Heart left ventricle (tissue), 16 donors: Measurements from ENCODE around the gene MAP4K4. TPM values are rescaled to one million over a fixed set of nuclear protein-coding genes. Genes with fewer than 3 reads are reported as not detected.

ENCODE experiments used
- ATAC-seq, 4 donors: fragments of 200-7000 bp; cut with Tn5 transposase; one replicate each; pipeline ENCODE4 v1.9.1; 2020 to 2022; ENCODE audit warnings: moderate library complexity in 4 of 4, mild to moderate bottlenecking in 3 of 4, moderate number of reproducible peaks in 1 of 4
- DNase-seq, 5 donors: peaks; one replicate each; pipeline ENCODE4 v3.0.0-alpha.2; 2020
- H3K27ac ChIP-seq, 12 donors: fragments of 200-600 bp; sonication (generic) in 4 of 12; one replicate each; pipeline versions ENCODE4 v1.5.0 to v1.8.0; 2016 to 2022; ENCODE audit warnings: mild to moderate bottlenecking in 2 of 12
- H3K27me3 ChIP-seq, 9 donors: fragments of 200-600 bp; sonication (generic) in 2 of 9; one replicate each; pipeline versions ENCODE4 v1.5.1 to v1.8.0; 2016 to 2022; ENCODE audit warnings: mild to moderate bottlenecking in 3 of 9
- H3K36me3 ChIP-seq, 9 donors: fragments of 200-600 bp; sonication (generic) in 2 of 9; one replicate each; pipeline versions ENCODE4 v1.5.0 to v1.8.0; 2018 to 2022; ENCODE audit warnings: mild to moderate bottlenecking in 2 of 9
- H3K4me1 ChIP-seq, 12 donors: fragments of 200-600 bp; sonication (generic) in 4 of 12; one replicate each; pipeline versions ENCODE4 v1.5.0 to v1.8.0; 2016 to 2022; ENCODE audit warnings: mild to moderate bottlenecking in 3 of 12
- H3K4me3 ChIP-seq, 12 donors: fragments of 200-600 bp; sonication (generic) in 4 of 12; one replicate each; pipeline versions ENCODE4 v1.5.0 to v1.8.0; 2017 to 2022; ENCODE audit warnings: mild to moderate bottlenecking in 9 of 12, moderate library complexity in 4 of 12
- H3K9me3 ChIP-seq, 12 donors: fragments of 200-600 bp; sonication (generic) in 4 of 12; one replicate each; pipeline versions ENCODE4 v1.5.0 to v1.8.0; 2016 to 2022; ENCODE audit warnings: mild to moderate bottlenecking in 1 of 12
- POLR2A ChIP-seq, 2 donors: fragments of 450-650 bp; IDR thresholded peaks; one replicate each; pipeline ENCODE4 v1.6.1; 2017; ENCODE audit warnings: antibody characterized with exemption in 2 of 2, mild to moderate bottlenecking in 2 of 2, moderate library complexity in 2 of 2
- WGBS, 4 donors: extraction: QIAGEN DNeasy Blood & Tissue Kit in 2 of 4; methylation state at CpG; one replicate each; pipeline versions ENCODE4 v1.1.5 to v1.1.7; 2013 to 2018; 5-methylcytosine and 5-hydroxymethylcytosine counted together
- intact Hi-C, 10 donors: fragments of 100-400 bp; cut with DNase I; formaldehyde crosslinking; loops; one replicate each; pipeline versions ENCODE4 v1.11.1 to v1.14.2; 2022
- polyA plus RNA-seq, 2 donors: library from polyadenylated mRNA; stranded (reverse); fragments of 200-250 nt; gene quantifications; one replicate each; pipeline ENCODE4 v1.2.3, GENCODE V29; 2013
- total RNA-seq, 9 donors: library from RNA; depleted of rRNA in 2 of 9; stranded (reverse); fragments of >200 nt in 2 of 9; fragmentation: NEBNext Ultra II Directional in 3 of 9; extraction: Animal tissue kit (Norgen Biotek cat#: 25700) in 3 of 9; gene quantifications; one replicate each; pipeline versions ENCODE4 v1.1.0 to v1.2.4, GENCODE V29; 2016 to 2023
- TF ChIP-seq, protein P1 (sequence below), 12 donors: fragments of 200-600 bp; sonication (generic) in 4 of 12; IDR thresholded peaks; one replicate each; pipeline versions ENCODE4 v1.5.0 to v1.8.0; 2018 to 2022; ENCODE audit warnings: antibody characterized with exemption in 12 of 12, mild to moderate bottlenecking in 5 of 12
- donor health status: ischemic (EF 13 %, LVEDD 7.1; RV severe dilation, severe dysfunction).
- donor health status: healthy with polysubstance abuse.
- donor health status: DM: no; HTN: yes; CAD: no.
- donor health status: DM: no; HTN: no; CAD: no.
- donor health status: ischemic (EF 25% LVEDD 6.9; RV normal size, moderate dysfunction).
- donor health status: ischemic (EF 25% LVEDD 5.7; RV mildly dilated, moderate dysfunction).
- donor health status: healthy.
- donor health status: DM: yes; HTN: yes; CAD: no.
- donor health status: ischemic (EF 35%, LVEDD 5.7; RV mildly dilated, moderate dysfunction).
- donor health status: nonischemic (EF 11% LVEDD 7.7; RV severe dilation, severe dysfunction).
- donor health status: DM: yes; HTN: yes; CAD: no.
- donor health status: PGD.
- donor health status: ischemic (EF 29% LVEDD 5.4; RV normal size, mild dysfunction).
- donor health status: nonischemic (EF 23%, LVEDD 6.1; RV moderate dilation, normal function).

The MAP4K4 gene
- total and polyA plus RNA-seq, 11 donors, result 52.7 to 192 (median 114) TPM

DNA sequence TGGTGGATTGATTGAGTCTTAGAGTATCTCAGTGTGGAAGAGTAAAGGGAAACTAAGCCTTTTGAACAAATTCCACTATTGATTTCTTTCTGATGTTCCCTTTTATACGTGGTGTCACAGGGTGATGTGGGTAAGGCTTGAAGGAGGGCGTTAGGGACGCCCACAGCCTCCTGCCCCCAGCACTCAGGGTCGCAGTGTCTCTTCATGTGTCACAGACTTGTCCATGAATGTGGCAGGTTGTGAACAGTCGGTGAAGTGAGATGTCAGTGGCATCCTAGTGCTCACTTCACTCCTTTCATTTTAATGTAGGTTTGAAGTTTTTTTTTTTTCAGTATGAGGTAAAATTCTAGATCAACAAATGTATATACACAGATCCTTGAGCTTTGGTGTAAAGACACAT is 171.0 kb downstream of the MAP4K4 start:
- no peak for ATAC-seq
- 76 to 90% (median 82%) methylated on average over 5 of the region's 5 CpGs for WGBS, 4 donors
- H3K9me3 ChIP-seq, result no peaks in the 10 kb centered on the region
- no peaks in the 10 kb centered on the region for H3K27me3 ChIP-seq
- no peak for TF ChIP-seq POLR2A (IDR thresholded peaks at IDR 0.05)
- TF ChIP-seq, protein P1, sequence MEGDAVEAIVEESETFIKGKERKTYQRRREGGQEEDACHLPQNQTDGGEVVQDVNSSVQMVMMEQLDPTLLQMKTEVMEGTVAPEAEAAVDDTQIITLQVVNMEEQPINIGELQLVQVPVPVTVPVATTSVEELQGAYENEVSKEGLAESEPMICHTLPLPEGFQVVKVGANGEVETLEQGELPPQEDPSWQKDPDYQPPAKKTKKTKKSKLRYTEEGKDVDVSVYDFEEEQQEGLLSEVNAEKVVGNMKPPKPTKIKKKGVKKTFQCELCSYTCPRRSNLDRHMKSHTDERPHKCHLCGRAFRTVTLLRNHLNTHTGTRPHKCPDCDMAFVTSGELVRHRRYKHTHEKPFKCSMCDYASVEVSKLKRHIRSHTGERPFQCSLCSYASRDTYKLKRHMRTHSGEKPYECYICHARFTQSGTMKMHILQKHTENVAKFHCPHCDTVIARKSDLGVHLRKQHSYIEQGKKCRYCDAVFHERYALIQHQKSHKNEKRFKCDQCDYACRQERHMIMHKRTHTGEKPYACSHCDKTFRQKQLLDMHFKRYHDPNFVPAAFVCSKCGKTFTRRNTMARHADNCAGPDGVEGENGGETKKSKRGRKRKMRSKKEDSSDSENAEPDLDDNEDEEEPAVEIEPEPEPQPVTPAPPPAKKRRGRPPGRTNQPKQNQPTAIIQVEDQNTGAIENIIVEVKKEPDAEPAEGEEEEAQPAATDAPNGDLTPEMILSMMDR (IDR thresholded peaks at IDR 0.05), result no peak
- H3K27ac ChIP-seq, result no peak overlapping the region
- peaks cover 0 to 100% (median 98%) of the 10 kb centered on the region in 9 donors for H3K36me3 ChIP-seq
- intact Hi-C loops, result loop anchor here in 1 of 10 donors (10.0 kb wide), 1 partner anchor 486 kb away; the partner anchor contains the start of gene IL18R1
- H3K4me1 ChIP-seq, result peaks cover 0 to 16% (median 5%) of the 10 kb centered on the region in 12 donors
- no peak overlapping the region for H3K4me3 ChIP-seq
- DNase-seq, result no peak

- H3K9me3 ChIP-seq, result no peaks in the 10 kb centered on the region
- peaks cover 0 to 13% (median 3%) of the 10 kb centered on the region in 12 donors for H3K4me1 ChIP-seq
- ATAC-seq (no peak), DNase-seq (no peak)
- intact Hi-C loops, result loop anchor here in 1 of 10 donors (10.0 kb wide), 1 partner anchor 485 kb away; the partner anchor contains the start of gene IL18R1
- H3K36me3 ChIP-seq, result peaks cover 0 to 100% (median 100%) of the 10 kb centered on the region in 9 donors
- no peak overlapping the region for H3K4me3 ChIP-seq
- TF ChIP-seq POLR2A (IDR thresholded peaks at IDR 0.05), result no peak
- TF ChIP-seq, protein P1 (IDR thresholded peaks at IDR 0.05), result no peak
- no peaks in the 10 kb centered on the region for H3K27me3 ChIP-seq
- 91 to 96% (median 93%) methylated on average over 15 of the region's 15 CpGs for WGBS, 4 donors
- H3K27ac ChIP-seq, result no peak overlapping the region
Observed at GRCh38 chr2:101869527-101869926, 172.0 kb downstream of the MAP4K4 start.

DNA sequence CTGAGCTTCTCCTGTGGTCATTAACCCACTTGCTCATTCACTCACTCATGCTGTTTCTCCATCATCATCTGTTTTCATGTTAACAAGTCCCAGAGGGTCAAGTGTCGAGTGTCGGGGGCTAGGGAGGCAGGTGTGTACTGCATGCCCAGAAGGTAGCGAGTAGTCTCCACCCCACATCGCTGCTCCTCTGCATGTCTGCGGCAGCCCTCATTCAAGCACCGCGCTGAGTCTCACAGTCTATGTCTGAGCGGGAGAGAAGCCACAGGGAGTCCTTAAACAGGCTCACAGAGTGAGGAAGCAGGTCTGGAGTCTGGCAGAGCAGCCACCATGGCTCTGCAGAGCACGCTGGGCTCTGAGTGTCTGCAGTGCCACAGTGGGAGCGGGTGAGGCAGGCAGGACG is 172.9 kb downstream of the MAP4K4 start:
- no peaks in the 10 kb centered on the region for H3K9me3 ChIP-seq
- H3K36me3 ChIP-seq, result peaks cover 0 to 100% (median 100%) of the 10 kb centered on the region in 9 donors
- 90 to 97% (median 95%) methylated on average over 11 of the region's 11 CpGs for WGBS, 4 donors
- no peak overlapping the region for H3K27ac ChIP-seq
- H3K4me1 ChIP-seq, result peaks cover 0 to 7% (median 0%) of the 10 kb centered on the region in 12 donors
- ATAC-seq (no peak), DNase-seq (no peak)
- no peak overlapping the region for H3K4me3 ChIP-seq
- TF ChIP-seq POLR2A (IDR thresholded peaks at IDR 0.05), result no peak
- TF ChIP-seq, protein P1 (IDR thresholded peaks at IDR 0.05), result no peak
- H3K27me3 ChIP-seq, result no peaks in the 10 kb centered on the region
- intact Hi-C loops, result no loop called here

DNA sequence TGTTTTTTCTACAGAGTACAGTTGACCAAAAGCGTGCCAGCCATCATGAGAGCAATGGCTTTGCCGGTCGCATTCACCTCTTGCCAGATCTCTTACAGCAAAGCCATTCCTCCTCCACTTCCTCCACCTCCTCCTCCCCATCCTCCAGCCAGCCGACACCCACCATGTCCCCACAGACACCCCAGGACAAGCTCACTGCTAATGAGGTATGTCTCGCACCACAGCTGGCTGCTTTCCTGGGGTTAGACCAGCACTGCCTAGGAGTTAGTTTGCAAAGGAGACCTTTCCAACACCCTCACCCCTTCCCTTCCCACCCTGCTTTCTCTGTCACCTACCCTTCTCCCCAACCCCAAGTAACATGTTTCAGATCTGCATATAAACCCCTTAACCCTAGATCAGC is 174.0 kb downstream of the MAP4K4 start:
- no peaks in the 10 kb centered on the region for H3K9me3 ChIP-seq
- DNase-seq, result no peak
- 61 to 69% (median 63%) methylated on average over 5 of the region's 5 CpGs for WGBS, 4 donors
- peaks cover 0 to 7% (median 0%) of the 10 kb centered on the region in 12 donors for H3K4me1 ChIP-seq
- H3K4me3 ChIP-seq, result no peak overlapping the region
- intact Hi-C loops, result no loop called here
- no peak for ATAC-seq
- H3K27me3 ChIP-seq, result no peaks in the 10 kb centered on the region
- H3K27ac ChIP-seq, result no peak overlapping the region
- H3K36me3 ChIP-seq, result peaks cover 0 to 100% (median 100%) of the 10 kb centered on the region in 9 donors
- no peak for TF ChIP-seq POLR2A (IDR thresholded peaks at IDR 0.05)
- TF ChIP-seq, protein P1 (IDR thresholded peaks at IDR 0.05), result no peak
